CD4-positive, alpha-beta T cell treated with Interleukin-12 subunit alpha and Interleukin-12 subunit beta, for 1 hour (primary cell): Measurements from ENCODE around the gene MEX3D.
"Not testable (repeated sequence)": the region's sequence is repeated elsewhere in the genome, so short reads cannot be mapped to it uniquely, and the experiment has no call there.

ENCODE experiments used
- DNase-seq: peaks from one replicate; pipeline ENCODE4 v3.0.0-alpha.2; 2020

MEX3D gene

GRCh38 chr19:1570836-1571235 is 2.7 kb upstream of the MEX3D start:
- DNase-seq, result no peak

DNA sequence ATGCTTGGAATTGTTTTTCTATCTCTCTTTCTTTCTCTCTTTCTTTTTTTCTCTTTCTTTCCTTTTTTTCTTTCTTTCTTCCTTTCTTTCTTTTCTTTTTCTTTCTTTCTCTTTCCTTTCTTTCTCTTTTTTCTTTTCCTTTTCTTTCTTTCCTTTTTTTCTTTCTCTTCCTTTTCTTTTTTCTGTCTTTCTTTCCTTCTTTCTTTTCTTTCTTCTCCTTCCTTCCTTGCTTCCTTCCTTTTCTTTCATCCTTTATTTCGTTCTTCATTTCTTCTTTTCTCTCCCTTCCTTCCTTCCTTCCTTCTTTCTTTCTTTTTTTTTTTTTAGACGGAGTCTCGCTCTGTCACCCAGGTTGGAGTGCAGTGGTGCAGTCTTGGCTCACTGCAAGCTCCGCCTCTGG is 1.9 kb upstream of the MEX3D start:
- no peak for DNase-seq

- DNase-seq, result no peak
Measured at GRCh38 chr19:1567848-1568227, 287 bp downstream of the MEX3D start.

- peak; percentile 6 for DNase-seq
Measured at GRCh38 chr19:1567116-1567847, 843 bp downstream of the MEX3D start.

- DNase-seq, result no peak
Measured at GRCh38 chr19:1566392-1567115, 1.6 kb downstream of the MEX3D start.

DNA sequence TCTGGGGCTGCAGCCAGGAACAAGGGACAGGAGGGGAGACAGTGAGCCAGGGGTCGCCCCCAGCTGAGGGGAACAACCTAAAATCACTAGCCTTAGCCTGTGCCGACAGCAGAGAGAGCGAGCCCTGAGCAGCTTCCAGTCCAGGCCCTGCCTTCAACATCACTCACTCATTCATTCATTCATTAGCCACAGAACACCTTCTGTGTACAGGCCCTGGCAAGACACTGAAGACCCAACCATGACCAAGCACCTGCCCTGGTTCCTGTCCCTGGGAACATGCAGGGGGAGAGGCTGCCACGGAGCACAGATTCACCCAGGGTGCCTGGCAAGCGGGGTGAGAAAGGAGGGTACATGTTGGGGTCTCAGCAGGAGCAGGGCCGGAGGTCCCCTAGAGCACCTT is 4.9 kb downstream of the MEX3D start:
- DNase-seq, result no peak

DNA sequence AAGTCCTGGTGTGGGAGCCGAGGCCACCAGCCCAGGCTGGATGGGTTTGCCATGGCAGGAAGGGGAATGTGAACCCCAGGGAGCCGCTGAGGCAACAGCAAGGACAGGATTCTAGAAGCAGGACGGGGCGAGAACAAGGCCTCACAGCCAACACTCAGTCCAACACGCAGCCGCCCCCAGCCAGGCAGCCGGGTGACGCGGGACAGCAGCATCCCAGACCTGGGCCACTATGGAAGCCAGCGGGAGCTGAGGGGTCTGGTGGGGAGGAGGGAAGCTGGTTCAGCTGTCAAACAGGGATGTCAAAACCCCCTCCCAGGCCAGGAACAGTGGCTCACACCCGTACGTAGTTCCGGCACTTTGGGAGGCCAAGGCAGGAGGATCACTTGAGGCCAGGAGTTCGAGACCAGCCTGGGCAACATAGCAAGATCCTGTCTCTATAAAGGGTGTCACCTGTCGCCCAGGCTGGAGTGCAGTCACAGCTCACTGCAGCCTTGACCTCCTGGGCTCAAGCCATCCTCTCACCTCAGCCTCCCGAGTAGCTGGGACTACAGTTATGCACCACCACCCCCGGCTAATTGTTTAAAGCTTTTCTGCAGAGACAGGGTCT is 6.8 kb downstream of the MEX3D start:
- DNase-seq, result no peak

GRCh38 chr19:1560286-1560882 is 7.7 kb downstream of the MEX3D start:
- no peak for DNase-seq

DNA sequence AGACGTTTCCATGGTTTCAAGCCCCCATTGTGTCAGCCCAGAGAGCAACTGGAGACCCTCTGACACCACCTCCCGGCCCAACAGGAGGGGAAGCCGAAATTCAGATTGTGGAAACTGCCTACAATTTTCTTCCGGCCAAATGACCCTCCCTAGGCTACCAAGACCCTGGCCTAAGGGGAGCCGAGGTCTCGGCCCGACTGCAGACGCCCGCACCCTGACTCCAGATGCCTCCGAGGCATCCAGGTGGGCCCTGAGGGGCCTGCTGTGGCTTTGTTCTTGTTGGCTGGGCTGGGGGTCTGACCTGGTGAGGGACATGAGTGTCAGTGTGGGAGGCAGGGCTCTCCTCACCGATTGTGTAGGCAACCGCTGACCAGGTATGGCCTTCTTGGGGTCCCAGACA is 9.6 kb downstream of the MEX3D start:
- DNase-seq, result no peak

GRCh38 chr19:1556390-1557070 is 11.6 kb downstream of the MEX3D start:
- no peak for DNase-seq

DNA sequence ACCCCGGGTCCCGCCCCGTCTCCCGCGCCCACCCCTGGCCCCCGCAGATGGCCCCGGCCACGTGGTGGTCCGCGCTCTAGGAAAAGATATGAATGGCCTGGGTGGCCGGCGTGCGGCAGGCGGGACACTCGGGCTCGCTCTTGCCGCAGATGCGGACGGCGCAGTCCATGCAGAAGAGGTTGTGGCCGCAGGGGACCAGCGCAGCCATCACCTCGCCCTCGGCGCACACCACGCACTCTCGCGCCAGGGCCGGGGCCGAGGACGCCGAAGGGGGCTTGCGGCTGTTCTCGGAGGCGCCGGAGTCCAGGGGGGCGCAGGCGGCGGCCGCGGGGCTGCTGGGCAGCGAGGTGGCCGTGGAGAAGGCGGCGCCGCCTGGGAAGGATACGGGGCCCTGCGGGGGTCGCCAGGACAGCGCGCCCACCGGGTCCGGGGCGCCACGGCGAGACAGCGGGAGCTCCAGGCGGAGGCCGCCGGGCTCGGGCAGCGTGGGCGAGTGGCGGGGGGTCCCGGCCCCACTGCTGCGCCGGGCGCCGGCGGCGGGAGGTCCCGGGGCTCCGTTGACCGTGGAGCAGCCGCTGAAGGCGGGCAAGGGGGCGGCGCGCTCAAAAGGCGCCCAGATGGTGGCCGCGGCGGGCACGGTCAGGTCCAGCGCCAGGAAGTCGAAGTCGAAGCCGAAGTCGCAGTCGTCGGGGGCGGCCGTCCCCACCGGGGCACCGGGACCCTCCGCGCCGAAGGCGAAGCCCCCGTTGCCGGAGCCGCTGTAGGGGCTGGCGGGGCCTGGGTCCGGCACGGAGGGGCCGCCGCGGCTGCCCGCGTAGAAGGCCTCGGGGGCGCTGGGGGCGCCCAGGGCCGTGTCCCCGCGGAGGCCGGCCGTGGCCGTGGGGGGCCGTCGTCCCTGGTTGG is 12.4 kb downstream of the MEX3D start:
- no peak for DNase-seq

GRCh38 chr19:1554968-1555367 is 13.2 kb downstream of the MEX3D start:
- no peak for DNase-seq

DNA sequence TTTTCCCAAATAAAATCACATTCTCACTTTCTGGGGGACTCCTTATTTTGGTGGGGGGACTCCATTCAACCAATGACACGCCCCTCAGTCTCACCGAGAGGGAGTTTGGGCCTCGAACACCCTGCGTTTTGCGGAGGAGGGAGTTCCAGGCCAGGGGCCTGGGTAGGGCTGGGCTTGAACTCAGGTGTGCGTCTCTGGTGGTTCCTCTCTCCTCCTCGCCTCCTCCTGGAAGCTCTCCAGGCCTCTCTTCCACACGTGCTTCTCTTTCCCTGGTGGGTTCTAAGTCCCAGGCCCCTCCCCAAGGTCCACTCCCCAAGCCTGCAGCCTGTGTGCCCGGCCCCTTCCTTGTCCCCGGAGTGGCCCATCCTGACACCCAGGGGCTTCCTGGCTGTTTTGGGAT is 14.7 kb downstream of the MEX3D start:
- DNase-seq, result no peak

- no peak for DNase-seq
Measured at GRCh38 chr19:1551068-1552040, 16.8 kb downstream of the MEX3D start.

DNA sequence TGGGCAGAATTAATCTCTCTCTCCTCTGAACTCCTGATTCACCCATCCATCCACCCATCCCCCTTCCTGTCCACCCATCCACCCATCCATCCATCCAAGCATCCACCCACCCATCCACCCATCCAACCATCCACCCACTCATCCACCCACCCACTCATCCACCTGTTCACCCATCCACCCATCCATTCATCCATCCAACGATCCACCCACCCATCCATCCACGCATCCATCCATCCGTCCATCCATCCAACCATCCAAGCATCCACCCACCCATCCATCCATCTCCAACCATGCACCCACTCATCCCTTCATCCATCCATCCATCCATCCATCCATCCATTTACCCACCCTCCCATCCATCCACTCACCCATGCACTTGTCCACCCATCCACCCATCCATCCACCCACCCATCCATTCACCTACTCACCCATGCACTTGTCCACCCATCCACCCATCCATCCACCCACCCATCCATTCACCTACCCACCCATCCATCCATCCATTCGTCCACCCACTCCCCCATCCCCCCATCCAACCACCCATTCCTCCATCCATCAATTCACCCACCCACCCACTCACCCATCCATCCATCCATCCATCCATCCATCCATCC is 18.7 kb downstream of the MEX3D start:
- DNase-seq, result no peak

- DNase-seq, result no peak
Measured at GRCh38 chr19:1540365-1540925, 27.7 kb downstream of the MEX3D start.

DNA sequence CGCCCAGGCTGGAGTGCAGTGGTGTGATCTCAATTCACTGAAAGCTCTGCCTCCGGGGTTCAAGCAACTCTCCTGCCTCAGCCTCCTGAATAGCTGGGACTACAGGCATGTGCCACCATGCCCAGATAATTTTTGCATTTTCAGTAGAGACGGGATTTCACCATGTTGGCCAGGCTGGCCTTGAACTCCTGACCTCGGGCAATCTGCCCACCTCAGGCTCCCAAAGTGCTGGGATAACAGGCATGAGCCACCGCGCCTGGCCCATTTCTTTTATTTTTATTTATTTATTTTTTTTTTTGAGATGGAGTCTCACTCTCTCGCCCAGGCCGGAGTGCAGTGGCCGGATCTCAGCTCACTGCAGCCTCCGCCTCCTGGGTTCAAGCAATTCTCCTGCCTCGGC is 28.4 kb downstream of the MEX3D start:
- not testable (repeated sequence) for DNase-seq

GRCh38 chr19:1538978-1539377 is 29.1 kb downstream of the MEX3D start:
- no peak for DNase-seq

DNA sequence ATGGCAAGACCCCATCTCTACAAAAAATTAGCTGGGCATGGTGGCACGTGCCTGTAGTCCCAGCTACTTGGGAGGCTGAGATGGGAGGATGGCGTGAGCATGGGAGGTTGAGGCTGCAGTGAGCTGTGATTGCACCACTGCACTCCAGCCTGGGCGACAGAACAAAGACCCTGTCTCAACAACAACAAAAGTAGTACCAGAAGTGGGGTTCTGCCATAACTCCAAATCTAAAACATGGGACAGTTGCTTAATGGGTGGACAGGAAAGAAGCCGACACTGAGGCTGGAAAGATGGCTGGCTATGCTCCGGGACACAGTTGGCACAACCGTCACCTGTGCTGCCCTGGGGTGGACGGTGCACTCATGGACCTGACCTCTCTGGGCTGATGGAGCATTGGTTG is 32.4 kb downstream of the MEX3D start:
- not testable (repeated sequence) for DNase-seq

GRCh38 chr19:1534972-1535371 is 33.2 kb downstream of the MEX3D start:
- no peak for DNase-seq
